ENCODE measurements around the gene GPX3. TPM values are rescaled to one million over a fixed set of nuclear protein-coding genes. Genes with fewer than 3 reads are reported as not detected.

Gene GPX3
- total and polyA plus RNA-seq, 2 of the 8 experiments (the other 6 are each of a cell fraction or from before 2014, with no cell fraction given), result 27.8 to 77.9 TPM

- no peak overlapping the region for H3K27ac ChIP-seq (ENCODE audit: low read depth, low read length)
- H4K20me1 ChIP-seq (replicated peaks in 1 of 2; ENCODE audit: control insufficient read depth in 1 of 2, insufficient read depth in 2 of 2, low read length in 2 of 2), result peaks cover 0 to 4% of the 10 kb centered on the region in 2 experiments
- no peaks in the 10 kb centered on the region for H3K27me3 ChIP-seq (replicated peaks in 1 of 4; ENCODE audit: control insufficient read depth in 3 of 4, extremely low read depth in 1 of 4, insufficient read depth in 3 of 4, low read length in 3 of 4)
- H3K14ac ChIP-seq (ENCODE audit: insufficient read length), result no peak overlapping the region
- H3K4ac ChIP-seq (replicated peaks; ENCODE audit: insufficient read length, low read depth, low read length), result no peak overlapping the region
- no peak overlapping the region for H2AFZ ChIP-seq (ENCODE audit: low read length)
- H2BK15ac ChIP-seq (ENCODE audit: low read length), result no peak overlapping the region
- CTCF ChIA-PET (ENCODE audit: partially characterized antibody), result interaction anchor here (0.9 to 28.6 kb wide), 12 partner anchors 9 to 225 kb away, joined by 3 to 442 read pairs (median 4); partner anchors contain the start of gene TNIP1
- H2BK20ac ChIP-seq (ENCODE audit: low read length), result no peak overlapping the region
- no peak overlapping the region for H4K8ac ChIP-seq (ENCODE audit: extremely low read depth, insufficient read depth, low read length)
- H2BK120ac ChIP-seq (replicated peaks; ENCODE audit: low read depth, low read length), result no peak overlapping the region
- no peak overlapping the region for H3K18ac ChIP-seq (ENCODE audit: extremely low read depth, low read length)
- H3K56ac ChIP-seq (replicated peaks; ENCODE audit: insufficient read length, low read depth, low read length), result no peak overlapping the region
- FAIRE-seq (no peak), DNase-seq (ENCODE audit: low read depth in 1 of 2, low spot score in 2 of 2) (no peak)
- no peak overlapping the region for H3K4me2 ChIP-seq (ENCODE audit: insufficient read depth in 1 of 2, low read depth in 2 of 2, low read length in 2 of 2)
- no peaks in the 10 kb centered on the region for H3K9me3 ChIP-seq (ENCODE audit: insufficient read depth in 2 of 2, low read depth in 1 of 2, low read length in 1 of 2)
- H3K9ac ChIP-seq (replicated peaks in 1 of 4; ENCODE audit: extremely low read depth in 1 of 4, low read depth in 3 of 4, low read length in 3 of 4), result no peak overlapping the region
- H3K4me3 ChIP-seq (ENCODE audit: extremely low read depth in 1 of 4, insufficient read depth in 2 of 4, low read depth in 3 of 4, low read length in 4 of 4), result no peak overlapping the region
- H3K23ac ChIP-seq (ENCODE audit: insufficient read length), result no peak overlapping the region
- H4K91ac ChIP-seq (replicated peaks; ENCODE audit: insufficient read length, low read length), result no peak overlapping the region
- H3K79me1 ChIP-seq (ENCODE audit: low read depth, low read length), result peaks cover 6% of the 10 kb centered on the region; the same call in 1 of the 2 replicates
- no peak overlapping the region for H2AK5ac ChIP-seq (ENCODE audit: low read depth, low read length)
- no peaks in the 10 kb centered on the region for H3K36me3 ChIP-seq (ENCODE audit: control insufficient read depth in 2 of 4, insufficient read depth in 4 of 4, low read length in 3 of 4)
- peaks cover 0 to 28% of the 10 kb centered on the region in 2 experiments; a peak in 2 of 4 replicates for H3K79me2 ChIP-seq (ENCODE audit: control insufficient read depth in 1 of 2, insufficient read depth in 2 of 2, low read length in 2 of 2)
- TF ChIP-seq KDM1A (IDR thresholded peaks at IDR 0.05; ENCODE audit: borderline replicate concordance, low read length) (no peak), BACH1 (IDR thresholded peaks at IDR 0.05; ENCODE audit: low read length) (no peak), CEBPB (IDR thresholded peaks at IDR 0.05; ENCODE audit: low read depth, low read length) (no peak), CHD2 (IDR thresholded peaks at IDR 0.05; ENCODE audit: low read length) (no peak), YY1 (IDR thresholded peaks at IDR 0.05; ENCODE audit: low read depth, low read length) (no peak), EZH2 (IDR thresholded peaks at IDR 0.05; ENCODE audit: low read depth, low read length, severe bottlenecking) (no peak), BRCA1 (IDR thresholded peaks at IDR 0.05; ENCODE audit: low read depth, low read length) (no peak), ATF2 (IDR thresholded peaks at IDR 0.05; ENCODE audit: low read length) (no peak), TEAD4 (IDR thresholded peaks at IDR 0.05; ENCODE audit: low read depth, low read length) (no peak)
- no peaks in the 10 kb centered on the region for H3K23me2 ChIP-seq (ENCODE audit: low read depth, low read length)
- H4K5ac ChIP-seq (ENCODE audit: insufficient read length, low read depth, low read length), result no peak overlapping the region
- H3K4me1 ChIP-seq (replicated peaks in 1 of 4; ENCODE audit: control insufficient read depth in 3 of 4, insufficient read depth in 4 of 4, low read length in 3 of 4), result peaks cover 0 to 1% (median under 1%) of the 10 kb centered on the region in 4 experiments; a peak in 3 of 7 replicates
- no peak overlapping the region for H2BK5ac ChIP-seq (ENCODE audit: low read depth, low read length)
- POLR2A ChIA-PET (ENCODE audit: partially characterized antibody), result no interaction called here
- WGBS, 2 experiments (ENCODE audit: extremely low coverage in 1 of 2, insufficient coverage in 1 of 2, insufficient read length in 1 of 2, insufficient replicate concordance in 2 of 2, low coverage in 1 of 2, low lambda C conversion rate in 2 of 2, missing lambda C conversion rate in 1 of 2), result 94% methylated on average over 5 of the region's 5 CpGs; no CpG with 5 or more reads in 1 of the 2 experiments
- H2BK12ac ChIP-seq (ENCODE audit: low read depth, low read length), result no peak overlapping the region
These were observed 52.2 kb downstream of the GPX3 start for GRCh38 chr5:151072630-151073025.
